ENCODE data around the gene GPR27. TPM values are rescaled to one million over a fixed set of nuclear protein-coding genes. Genes with fewer than 3 reads are reported as not detected.

Gene GPR27, protein sequence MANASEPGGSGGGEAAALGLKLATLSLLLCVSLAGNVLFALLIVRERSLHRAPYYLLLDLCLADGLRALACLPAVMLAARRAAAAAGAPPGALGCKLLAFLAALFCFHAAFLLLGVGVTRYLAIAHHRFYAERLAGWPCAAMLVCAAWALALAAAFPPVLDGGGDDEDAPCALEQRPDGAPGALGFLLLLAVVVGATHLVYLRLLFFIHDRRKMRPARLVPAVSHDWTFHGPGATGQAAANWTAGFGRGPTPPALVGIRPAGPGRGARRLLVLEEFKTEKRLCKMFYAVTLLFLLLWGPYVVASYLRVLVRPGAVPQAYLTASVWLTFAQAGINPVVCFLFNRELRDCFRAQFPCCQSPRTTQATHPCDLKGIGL
- total RNA-seq = 0.12 and 0.65 TPM in 2 replicates

DNA sequence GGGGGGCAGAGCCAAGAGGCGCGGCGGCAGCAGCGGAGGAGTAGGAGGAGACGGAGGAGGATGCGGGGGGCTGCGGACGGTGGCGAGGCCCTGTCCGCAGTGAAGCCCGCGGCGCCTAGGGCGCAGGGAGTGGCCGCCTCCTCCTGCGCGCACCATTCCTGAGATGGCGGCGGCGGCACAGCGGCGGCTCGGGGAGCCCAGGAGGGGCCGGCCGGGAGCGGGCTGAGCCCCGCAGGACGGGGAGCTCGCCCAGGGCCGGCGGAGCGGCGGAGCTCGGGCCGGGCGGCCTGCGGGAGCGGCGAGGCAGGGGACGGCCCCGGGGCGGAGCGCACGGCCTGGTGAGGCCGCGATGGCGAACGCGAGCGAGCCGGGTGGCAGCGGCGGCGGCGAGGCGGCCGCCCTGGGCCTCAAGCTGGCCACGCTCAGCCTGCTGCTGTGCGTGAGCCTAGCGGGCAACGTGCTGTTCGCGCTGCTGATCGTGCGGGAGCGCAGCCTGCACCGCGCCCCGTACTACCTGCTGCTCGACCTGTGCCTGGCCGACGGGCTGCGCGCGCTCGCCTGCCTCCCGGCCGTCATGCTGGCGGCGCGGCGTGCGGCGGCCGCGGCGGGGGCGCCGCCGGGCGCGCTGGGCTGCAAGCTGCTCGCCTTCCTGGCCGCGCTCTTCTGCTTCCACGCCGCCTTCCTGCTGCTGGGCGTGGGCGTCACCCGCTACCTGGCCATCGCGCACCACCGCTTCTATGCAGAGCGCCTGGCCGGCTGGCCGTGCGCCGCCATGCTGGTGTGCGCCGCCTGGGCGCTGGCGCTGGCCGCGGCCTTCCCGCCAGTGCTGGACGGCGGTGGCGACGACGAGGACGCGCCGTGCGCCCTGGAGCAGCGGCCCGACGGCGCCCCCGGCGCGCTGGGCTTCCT is at the start of gene GPR27:
Gene GPR27 (plus strand): TSS at position 155 of the 909 bp plus-strand sequence. CDS start 195 bp downstream, at position 350.

DNA sequence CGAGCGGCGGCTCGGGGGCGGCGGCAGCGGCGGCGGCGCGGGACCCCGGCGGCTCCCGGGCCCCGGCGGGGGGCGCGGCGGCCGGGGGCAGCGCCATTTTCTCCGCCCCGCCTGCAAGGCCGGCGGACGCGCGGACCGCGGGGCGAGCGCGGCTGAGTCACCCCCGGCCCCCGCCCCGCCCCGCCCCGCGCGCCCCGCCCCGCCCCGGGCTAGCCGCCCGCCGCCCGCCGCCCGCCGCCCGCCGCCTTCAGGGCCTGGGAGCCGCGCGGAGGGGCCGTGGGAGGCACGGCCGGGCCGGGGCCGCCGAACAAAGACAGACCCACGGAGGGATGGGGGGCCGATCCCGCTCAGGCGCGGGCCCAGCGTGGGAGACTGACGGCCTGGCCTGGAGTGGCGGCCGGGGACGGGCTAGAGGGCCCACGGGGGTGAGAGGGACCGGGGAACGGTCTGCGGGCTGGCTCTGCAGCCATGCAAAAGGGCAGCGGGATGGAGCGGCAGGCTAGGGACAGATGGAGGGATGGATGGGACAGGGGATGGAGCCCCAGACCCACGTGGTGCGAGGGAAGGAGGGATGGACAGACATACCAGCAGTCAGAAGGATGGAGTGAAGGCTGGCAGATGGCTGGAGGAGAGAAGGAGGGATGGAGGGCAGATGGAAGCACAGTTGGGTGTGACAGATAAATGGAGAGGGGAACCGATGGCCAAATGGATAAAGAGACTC is 28.2 kb upstream of the GPR27 start, which contains the start of gene EIF4E3:
Gene EIF4E3 (minus strand): TSS at position 132 of the 721 bp plus-strand sequence. CDS start 35 bp downstream, at position 97.

DNA sequence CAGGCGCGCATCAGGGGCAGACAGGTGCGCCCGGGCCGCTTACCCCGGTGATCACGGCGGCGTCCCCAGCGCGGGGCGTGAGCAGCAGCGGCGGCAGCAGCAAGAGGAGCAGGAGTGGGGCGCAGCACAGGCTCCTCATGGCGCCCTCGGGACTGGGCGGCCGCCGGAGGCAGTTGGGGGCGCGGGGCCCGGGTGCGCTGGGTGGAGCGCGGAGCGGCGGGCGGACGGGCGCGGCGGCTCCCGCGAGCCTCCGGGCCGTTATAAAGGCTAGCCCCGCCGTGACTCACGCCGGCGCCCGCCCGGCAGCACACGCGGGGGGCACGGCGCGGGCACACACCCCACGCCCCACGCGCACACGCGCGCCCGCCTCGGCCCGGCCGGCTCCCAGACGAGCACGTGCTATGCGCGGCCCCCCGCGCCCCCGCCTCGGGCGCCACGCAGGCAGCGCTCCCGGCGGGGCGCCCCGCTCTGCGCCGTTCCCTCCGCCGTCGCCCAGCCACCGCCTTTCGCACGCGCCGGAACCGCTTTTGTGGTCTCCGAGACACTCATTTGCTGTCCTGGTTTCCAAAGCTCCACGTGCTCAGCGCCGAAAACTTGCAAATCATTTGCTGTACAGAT is 31.4 kb downstream of the GPR27 start, which contains the start of gene PROK2:
Gene PROK2 (minus strand): TSS at position 235 of the 618 bp plus-strand sequence. CDS start 96 bp downstream, at position 139.

Other genes starting within 250 kb of the GPR27 start
- 25.3 and 32.9 TPM in 2 replicates for gene FOXP1, start 170.1 kb upstream of the GPR27 start, total RNA-seq
- 3.9 and 4.9 TPM in 2 replicates for gene EIF4E3, start 28.5 kb upstream of the GPR27 start, total RNA-seq
- not detected in 2 replicates for gene PROK2, start 31.3 kb downstream of the GPR27 start, total RNA-seq

Measured in hair follicle dermal papilla cell (primary cell).